Measurements from ENCODE around the gene GSAP.

- TF ChIP-seq, protein P1, sequence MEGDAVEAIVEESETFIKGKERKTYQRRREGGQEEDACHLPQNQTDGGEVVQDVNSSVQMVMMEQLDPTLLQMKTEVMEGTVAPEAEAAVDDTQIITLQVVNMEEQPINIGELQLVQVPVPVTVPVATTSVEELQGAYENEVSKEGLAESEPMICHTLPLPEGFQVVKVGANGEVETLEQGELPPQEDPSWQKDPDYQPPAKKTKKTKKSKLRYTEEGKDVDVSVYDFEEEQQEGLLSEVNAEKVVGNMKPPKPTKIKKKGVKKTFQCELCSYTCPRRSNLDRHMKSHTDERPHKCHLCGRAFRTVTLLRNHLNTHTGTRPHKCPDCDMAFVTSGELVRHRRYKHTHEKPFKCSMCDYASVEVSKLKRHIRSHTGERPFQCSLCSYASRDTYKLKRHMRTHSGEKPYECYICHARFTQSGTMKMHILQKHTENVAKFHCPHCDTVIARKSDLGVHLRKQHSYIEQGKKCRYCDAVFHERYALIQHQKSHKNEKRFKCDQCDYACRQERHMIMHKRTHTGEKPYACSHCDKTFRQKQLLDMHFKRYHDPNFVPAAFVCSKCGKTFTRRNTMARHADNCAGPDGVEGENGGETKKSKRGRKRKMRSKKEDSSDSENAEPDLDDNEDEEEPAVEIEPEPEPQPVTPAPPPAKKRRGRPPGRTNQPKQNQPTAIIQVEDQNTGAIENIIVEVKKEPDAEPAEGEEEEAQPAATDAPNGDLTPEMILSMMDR (IDR thresholded peaks at IDR 0.05) = no peak
- no peak for TF ChIP-seq EZH2 (IDR thresholded peaks at IDR 0.05; ENCODE audit: borderline replicate concordance, insufficient read depth, low read depth, low read length, poor library complexity, severe bottlenecking)
Measured at GRCh38 chr7:77460057-77460486, 43.9 kb upstream of the GSAP start.

Data from B cell (primary cell).